Stimulated activated naive CD4-positive, alpha-beta T cell (primary cell): ENCODE results near the gene TBX20.
"Not testable (repeated sequence)": the region's sequence is repeated elsewhere in the genome, so short reads cannot be mapped to it uniquely, and the experiment has no call there.

Experiments
- DNase-seq, 6 experiments: peaks; one replicate each; lab custom pipeline; 2025; lab: John Stamatoyannopoulos, UW

TBX20 gene

GRCh38 chr7:35255443-35256255, 1.7 kb upstream of the TBX20 start:
- DNase-seq, result no peak

DNA sequence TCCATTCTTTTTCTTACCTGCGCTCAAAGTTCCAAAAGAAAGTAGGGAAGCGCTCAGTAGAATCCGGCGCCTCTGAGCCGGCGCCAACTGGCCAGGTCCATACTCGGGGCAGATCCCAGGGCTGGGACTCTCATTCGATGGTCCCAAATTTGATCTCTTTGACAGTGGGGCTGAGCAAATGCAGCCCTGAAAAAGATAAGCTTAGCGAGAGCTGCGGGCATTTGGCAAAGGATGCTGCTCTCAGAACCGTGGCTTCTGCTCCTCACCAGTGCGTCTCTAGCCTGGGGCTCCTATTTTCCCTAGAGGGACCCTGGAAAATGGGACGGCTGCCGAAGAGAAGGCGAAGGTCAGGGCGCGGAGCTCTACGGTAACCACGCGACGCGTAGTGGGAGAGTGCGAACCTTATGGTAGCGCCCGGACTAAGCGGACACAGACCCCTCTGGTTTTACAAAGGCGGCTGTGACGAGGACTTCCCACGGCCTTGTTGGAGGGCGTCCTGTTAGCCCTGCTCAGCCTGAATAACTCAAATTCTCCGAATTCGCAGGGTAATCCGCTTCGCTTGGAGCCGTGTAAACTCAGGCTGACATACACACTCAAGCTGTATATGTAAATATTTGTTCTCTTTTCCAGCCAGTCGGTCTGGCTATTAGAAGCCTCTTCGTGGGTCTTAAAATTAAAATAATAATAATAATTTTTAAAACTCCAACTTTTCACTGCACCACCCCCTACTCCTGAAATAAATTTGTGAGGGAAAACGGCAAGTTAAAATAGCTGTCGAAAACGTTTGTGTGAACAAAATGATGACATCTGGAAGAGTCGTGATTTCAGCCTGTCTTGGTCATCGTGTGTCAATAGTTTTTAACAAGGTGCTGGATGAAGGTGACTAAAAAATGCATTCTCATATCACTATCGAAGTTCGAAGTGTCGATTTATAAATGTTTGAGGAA, 869 bp upstream of the TBX20 start:
- DNase-seq, result no peak

DNA sequence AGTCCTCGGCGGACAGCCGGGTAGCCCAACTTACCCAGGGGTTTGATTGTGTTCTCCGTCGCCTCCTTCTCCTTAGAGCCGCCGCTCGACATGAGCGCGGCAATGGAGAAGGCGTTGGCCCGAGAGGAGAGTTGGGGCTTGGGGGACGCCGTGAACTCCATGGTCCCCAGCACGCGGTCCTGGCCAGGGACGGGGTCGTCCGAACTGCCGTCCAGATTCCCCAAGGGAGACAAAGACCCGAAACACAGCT, 515 bp downstream of the TBX20 start:
- no peak for DNase-seq

- DNase-seq, result no peak
Measured at GRCh38 chr7:35252612-35253459, 1.1 kb downstream of the TBX20 start.

DNA sequence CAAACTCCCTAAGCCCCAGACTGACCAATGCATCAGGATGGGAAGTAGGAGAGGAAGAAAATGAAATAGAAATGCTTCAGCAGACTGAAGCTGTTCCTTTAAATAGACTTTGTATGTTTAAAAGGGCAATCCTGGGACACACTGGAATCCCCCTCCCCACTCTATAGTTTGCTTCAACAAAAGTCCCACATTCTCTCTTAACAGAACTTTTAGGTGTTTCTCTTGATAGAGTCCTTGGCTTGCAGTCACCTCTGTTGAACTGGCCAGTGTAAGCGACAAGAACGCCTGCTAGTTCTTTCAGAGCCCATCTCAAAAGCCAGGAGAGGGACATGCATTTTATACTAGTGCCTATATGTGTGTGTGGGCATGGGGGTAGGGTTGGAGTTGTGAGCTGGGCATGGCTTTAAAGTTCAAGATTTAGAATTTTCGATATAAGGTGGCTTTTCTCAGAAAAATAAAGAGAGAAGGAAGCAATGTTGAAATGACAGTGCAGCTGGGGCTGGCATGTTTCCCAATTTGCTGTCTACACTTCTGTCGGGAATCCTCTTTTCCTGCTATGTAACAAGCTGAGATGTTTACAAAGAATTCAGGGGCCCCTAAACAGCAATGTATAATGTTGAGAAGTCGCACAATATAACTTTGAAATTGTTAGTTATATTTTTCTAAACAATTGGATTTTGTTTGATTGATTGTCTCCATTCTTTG, 2.1 kb downstream of the TBX20 start:
- no peak for DNase-seq

GRCh38 chr7:35250941-35251340, 3.0 kb downstream of the TBX20 start:
- no peak for DNase-seq

DNA sequence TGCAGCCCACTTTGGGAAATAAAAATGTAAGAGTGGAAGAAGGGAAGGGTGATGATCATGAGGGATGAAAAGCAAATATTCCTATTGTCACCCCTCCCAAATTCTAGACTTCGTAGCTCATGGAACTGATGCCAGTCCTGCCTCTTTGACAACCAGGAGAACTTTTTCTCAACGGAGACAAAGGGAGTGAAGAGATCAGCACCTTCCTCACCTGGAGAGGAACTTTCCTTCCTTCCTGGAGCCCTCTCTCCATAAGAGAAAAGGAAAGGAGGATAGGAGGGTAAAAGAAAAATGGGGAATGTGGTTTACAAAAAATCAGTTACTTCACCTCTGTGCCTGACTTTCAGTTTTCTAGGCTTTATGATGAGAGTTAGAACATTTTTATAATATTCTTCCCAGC, 3.4 kb downstream of the TBX20 start:
- no peak for DNase-seq

DNA sequence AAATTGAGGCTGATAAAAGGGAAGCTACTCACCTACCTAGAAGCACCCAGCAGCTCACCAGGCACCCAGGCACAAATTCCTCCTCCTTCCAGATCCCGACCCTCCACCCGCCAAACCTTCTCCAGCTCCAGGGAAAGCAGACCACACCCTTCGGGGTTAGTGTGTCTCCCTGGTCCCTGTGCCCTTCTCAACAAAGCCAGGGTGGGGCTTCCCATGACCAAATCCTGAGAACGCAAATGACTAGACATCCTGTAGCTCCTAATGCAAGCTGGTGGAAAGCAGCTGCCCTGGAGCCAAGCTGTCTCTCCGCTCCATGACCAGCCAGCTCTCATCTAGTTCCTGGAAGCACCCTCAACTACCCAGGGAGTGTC, 4.4 kb downstream of the TBX20 start:
- no peak for DNase-seq

DNA sequence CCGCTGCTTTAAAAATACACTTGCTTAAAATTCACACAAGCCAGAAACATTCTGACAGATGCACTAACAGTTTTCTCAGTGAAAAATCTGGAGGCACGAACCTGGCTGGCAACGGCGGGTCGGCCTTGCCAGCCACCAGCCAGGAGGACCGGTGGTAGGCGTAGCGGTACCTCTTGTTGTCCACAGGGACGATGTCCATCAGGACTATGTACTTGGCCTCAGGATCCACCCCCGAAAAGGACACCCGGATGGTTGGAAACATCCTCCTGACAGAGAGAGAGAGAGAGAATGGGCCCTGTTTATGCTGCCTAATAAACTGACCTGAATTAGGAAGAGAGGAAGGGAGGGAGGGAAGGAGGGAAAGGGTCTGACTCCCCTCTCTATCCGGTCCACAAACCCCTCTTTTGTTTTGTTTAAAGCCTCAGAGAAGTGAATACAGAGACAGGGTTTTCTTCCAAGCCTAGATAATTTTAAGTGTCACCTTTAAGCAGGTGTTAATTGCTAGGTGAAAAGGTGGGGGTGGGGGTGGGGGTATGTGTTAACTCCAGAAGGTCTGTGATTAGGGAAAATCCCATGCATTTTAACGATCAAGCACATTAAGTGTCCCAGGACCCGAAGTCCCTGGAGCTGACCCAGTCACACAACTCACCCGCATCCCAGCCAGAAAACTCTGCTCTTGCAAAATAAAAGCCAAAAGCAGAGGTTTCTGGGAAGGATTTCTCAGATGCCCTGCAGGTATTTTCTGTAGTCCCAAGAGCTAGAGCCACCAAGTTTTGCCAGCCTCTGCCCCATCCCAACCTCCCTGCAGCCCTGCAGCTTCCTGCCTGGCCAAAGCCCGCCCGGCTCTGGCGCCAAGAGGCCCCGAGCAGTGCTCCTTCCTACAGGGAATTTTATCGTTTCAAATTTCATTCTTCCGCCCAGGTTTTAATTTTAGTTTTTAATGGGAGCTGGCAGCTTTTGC, 5.0 kb downstream of the TBX20 start:
- DNase-seq, result no peak

GRCh38 chr7:35246819-35247218, 7.1 kb downstream of the TBX20 start:
- DNase-seq, result no peak

DNA sequence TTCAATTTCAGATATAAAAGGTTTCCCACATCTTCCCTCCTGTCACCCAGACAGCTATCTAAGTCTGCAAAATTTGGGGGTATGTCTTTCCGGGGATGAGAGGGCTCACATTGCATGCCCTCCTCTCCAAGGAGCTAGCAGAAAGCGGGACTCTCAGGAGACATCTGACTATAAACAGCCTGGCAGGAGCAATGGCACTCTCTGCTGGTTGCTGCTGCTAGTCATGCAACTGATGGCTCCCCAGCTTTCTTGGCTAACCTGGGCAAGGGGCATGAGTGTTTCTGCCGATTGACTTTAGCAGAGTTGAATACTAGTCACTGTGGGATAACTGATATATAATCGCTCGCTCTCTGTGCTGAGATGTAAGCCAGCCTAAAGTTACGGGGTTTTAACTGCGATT, 12.0 kb downstream of the TBX20 start:
- DNase-seq, result no peak

- no peak for DNase-seq
Measured at GRCh38 chr7:35241436-35241835, 12.5 kb downstream of the TBX20 start.

DNA sequence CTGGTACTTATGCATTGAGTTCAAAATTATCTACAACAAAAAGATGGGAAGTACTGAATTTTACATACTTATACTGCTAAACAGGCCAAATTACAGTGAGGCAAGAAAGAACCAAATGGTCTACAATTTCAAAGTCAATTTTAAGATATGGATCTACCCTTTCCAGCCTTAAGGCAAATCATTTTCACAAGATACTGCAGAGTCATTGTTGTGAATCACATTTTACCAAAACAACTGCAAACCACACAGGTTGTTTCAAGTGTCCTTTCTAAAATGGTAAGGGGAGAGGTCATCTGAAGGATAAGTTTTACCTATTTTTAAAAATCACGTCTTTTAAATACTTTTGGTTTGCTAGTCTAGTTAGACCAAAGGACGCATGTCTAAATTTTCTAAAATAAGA, 12.9 kb downstream of the TBX20 start:
- DNase-seq, result not testable (repeated sequence)

DNA sequence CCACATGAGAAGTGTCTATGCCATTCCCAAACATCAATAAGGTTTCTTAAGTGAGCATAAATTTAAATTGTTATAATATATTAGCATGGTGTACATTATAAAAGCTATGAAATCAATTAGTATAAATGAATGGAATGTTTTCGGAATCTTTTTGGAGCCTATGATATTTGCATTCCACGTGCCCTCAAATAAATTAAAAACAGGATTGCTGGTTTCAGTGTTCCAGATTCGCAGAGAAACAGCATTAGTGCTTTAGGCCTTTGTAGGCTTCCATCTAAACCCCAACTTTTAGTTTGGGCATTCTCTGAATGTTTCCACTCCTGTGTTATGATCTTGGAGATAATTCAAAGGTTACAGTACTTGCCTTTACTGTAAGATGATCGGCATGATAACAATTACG, 15.4 kb downstream of the TBX20 start:
- not testable (repeated sequence) for DNase-seq

DNA sequence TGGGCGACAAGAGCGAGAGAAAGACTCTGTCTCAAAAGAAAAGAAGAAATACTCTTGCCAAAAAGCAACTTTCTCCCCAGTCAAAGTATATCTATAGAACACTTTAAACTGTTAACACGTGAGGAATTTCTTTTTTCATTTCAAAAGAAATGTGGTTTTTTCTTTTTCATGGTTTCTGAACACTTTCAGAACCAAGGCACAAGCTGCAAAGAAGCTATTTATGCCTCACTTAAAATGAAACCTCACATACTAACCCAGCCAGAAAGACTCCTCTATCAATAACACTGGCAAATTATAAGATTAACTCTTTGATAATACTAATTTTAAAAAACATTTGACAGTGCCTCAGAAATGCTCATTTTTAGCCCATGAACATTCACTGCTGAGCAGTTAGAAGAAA, 20.9 kb downstream of the TBX20 start:
- no peak for DNase-seq

DNA sequence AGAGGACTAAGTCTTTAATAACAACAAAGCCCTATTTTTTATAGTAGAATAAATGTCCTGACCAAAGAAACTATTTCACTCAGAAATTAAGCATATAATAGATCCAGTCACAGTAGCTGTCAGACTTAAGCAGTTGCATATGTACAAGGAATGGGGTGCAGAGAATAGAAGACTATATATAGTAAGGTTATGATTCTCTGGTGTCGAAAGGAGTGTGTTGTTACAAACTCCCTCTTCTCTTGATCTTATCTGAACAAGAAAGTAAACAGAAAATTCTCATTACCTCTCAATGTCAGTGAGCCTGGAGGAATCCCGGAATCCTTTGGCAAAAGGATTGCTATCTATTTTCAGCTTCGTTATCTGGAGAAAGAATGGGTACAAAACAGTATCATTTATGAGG, 22.7 kb downstream of the TBX20 start:
- DNase-seq, result not testable (repeated sequence)

- DNase-seq, result not testable (repeated sequence)
Measured at GRCh38 chr7:35229116-35229780, 24.7 kb downstream of the TBX20 start.

DNA sequence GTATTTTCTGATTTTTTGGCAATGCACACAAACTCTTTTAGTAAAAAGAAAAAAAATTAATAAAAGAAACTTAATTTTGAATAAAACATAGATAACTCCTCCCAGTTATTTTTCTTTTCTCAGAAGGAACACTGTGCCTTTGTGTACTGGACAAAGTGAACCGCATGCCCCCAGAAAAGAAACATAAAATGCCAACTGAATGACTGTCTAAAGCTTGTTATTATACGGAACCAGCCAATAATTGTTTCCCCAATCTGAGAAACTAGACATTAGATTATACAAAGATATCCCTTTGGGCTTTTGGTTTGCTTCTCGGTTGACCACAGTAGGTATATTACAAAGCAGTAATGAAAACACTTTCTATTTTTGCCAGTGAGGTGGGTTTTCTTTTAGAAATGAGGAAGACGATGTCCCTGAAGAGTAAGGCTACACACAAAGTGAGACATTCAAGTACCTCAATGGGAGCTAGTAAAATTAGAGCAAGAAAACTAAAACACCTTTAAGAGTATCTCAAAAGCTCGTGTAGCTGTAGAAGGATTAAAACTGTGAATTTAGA, 25.3 kb downstream of the TBX20 start:
- DNase-seq, result not testable (repeated sequence)

- not testable (repeated sequence) for DNase-seq
Measured at GRCh38 chr7:35227438-35227837, 26.5 kb downstream of the TBX20 start.

- not testable (repeated sequence) for DNase-seq
Measured at GRCh38 chr7:35222445-35222844, 31.5 kb downstream of the TBX20 start.
